Stimulated activated CD4-positive, alpha-beta T cell treated with anti-CD3 and anti-CD28 coated beads, TNF-alpha, amount 100 ng/mL, for 1 hour (primary cell): ENCODE results near the gene IGF2R.
A peak's percentile ranks its signal among the peaks of the same experiment; 100 is the strongest.

Experiments used
- DNase-seq, 3 donors: peaks; one replicate each; pipeline ENCODE4 v3.0.0-alpha.2; 2020; ENCODE audit warnings: low read depth in 3 of 3, low spot score in 1 of 3

The IGF2R gene

GRCh38 chr6:159973951-159974350 is 5.1 kb downstream of the IGF2R start:
- no peak for DNase-seq

- DNase-seq: no peak
Observed at GRCh38 chr6:159974932-159975331, 6.0 kb downstream of the IGF2R start.

- DNase-seq: no peak
Observed at GRCh38 chr6:159976686-159977254, 7.9 kb downstream of the IGF2R start.

GRCh38 chr6:159977255-159977903 is 8.5 kb downstream of the IGF2R start:
- DNase-seq: no peak

GRCh38 chr6:159977904-159978268 is 9.0 kb downstream of the IGF2R start:
- no peak for DNase-seq

GRCh38 chr6:159978291-159979135 is 9.6 kb downstream of the IGF2R start:
- no peak for DNase-seq

- DNase-seq: peak in 2 of 3 donors; percentile 23 to 39
Observed at GRCh38 chr6:159979136-159979874, 10.4 kb downstream of the IGF2R start.

GRCh38 chr6:159980474-159980873 is 11.6 kb downstream of the IGF2R start:
- DNase-seq: no peak

GRCh38 chr6:159981071-159981402 is 12.2 kb downstream of the IGF2R start:
- no peak for DNase-seq

GRCh38 chr6:159981403-159982245 is 12.7 kb downstream of the IGF2R start:
- DNase-seq: no peak

- no peak for DNase-seq
Observed at GRCh38 chr6:159982731-159983506, 14.0 kb downstream of the IGF2R start.

- DNase-seq: no peak
Observed at GRCh38 chr6:159983641-159984080, 14.8 kb downstream of the IGF2R start.

GRCh38 chr6:159984268-159984786 is 15.4 kb downstream of the IGF2R start:
- DNase-seq: no peak

GRCh38 chr6:159985296-159985945 is 16.5 kb downstream of the IGF2R start:
- DNase-seq: no peak

GRCh38 chr6:159988983-159989454 is 20.1 kb downstream of the IGF2R start:
- DNase-seq: no peak

- DNase-seq: no peak
Observed at GRCh38 chr6:159989492-159990480, 20.9 kb downstream of the IGF2R start.

GRCh38 chr6:159992366-159992765 is 23.5 kb downstream of the IGF2R start:
- no peak for DNase-seq

- no peak for DNase-seq
Observed at GRCh38 chr6:159995405-159995804, 26.5 kb downstream of the IGF2R start.
